DMS79 (cell line): ENCODE data around the gene NFE2.
"Not testable (repeated sequence)": the region's sequence is repeated elsewhere in the genome, so short reads cannot be mapped to it uniquely, and the experiment has no call there.

ENCODE experiments used
- DNase-seq: peaks from one replicate; lab custom pipeline; 2025; lab: John Stamatoyannopoulos, UW

NFE2 gene

GRCh38 chr12:54300732-54301427 is at the start of gene NFE2:
Gene NFE2, minus strand, starts transcription at chr12:54301015. Its CDS starts 5,767 bp downstream, at chr12:54295248.
- DNase-seq, result peak; percentile 18

- no peak for DNase-seq
Measured at GRCh38 chr12:54349679-54350078, 48.9 kb upstream of the NFE2 start.

GRCh38 chr12:54349036-54349435 is 48.2 kb upstream of the NFE2 start:
- no peak for DNase-seq

GRCh38 chr12:54341378-54342300 is 40.8 kb upstream of the NFE2 start:
- DNase-seq, result no peak

GRCh38 chr12:54340846-54341245 is 40.0 kb upstream of the NFE2 start:
- no peak for DNase-seq

GRCh38 chr12:54338698-54339296 is 38.0 kb upstream of the NFE2 start:
- DNase-seq, result no peak

- DNase-seq, result peak; percentile 2
Measured at GRCh38 chr12:54337854-54338650, 37.2 kb upstream of the NFE2 start.

GRCh38 chr12:54337280-54337842 is 36.5 kb upstream of the NFE2 start:
- DNase-seq, result no peak

- no peak for DNase-seq
Measured at GRCh38 chr12:54333420-54334034, 32.7 kb upstream of the NFE2 start.

GRCh38 chr12:54331461-54331860 is 30.6 kb upstream of the NFE2 start:
- DNase-seq, result no peak

GRCh38 chr12:54330442-54330841 is 29.6 kb upstream of the NFE2 start:
- no peak for DNase-seq

- DNase-seq, result no peak
Measured at GRCh38 chr12:54329759-54330158, 28.9 kb upstream of the NFE2 start.

- no peak for DNase-seq
Measured at GRCh38 chr12:54328595-54329337, 28.0 kb upstream of the NFE2 start.

GRCh38 chr12:54325442-54326109 is 24.8 kb upstream of the NFE2 start:
- DNase-seq, result not testable (repeated sequence)

GRCh38 chr12:54324617-54325441 is 24.0 kb upstream of the NFE2 start, which contains the start of gene COPZ1:
Gene COPZ1, plus strand, starts transcription at chr12:54325131. Its CDS starts 33 bp downstream, at chr12:54325164.
- DNase-seq, result peak; percentile 96

GRCh38 chr12:54321363-54321762 is 20.5 kb upstream of the NFE2 start:
- DNase-seq, result no peak

GRCh38 chr12:54312309-54312708 is 11.5 kb upstream of the NFE2 start:
- DNase-seq, result not testable (repeated sequence)

- DNase-seq, result no peak
Measured at GRCh38 chr12:54311051-54311450, 10.2 kb upstream of the NFE2 start.
